ENCODE measurements around the gene R3HDM2.

GRCh38 chr12:57261428-57261865 lies 169.4 kb downstream of the R3HDM2 start:
- TF ChIP-seq EZH2 (IDR thresholded peaks at IDR 0.05; ENCODE audit: borderline replicate concordance, low read length) (no peak), CTCF (conservative IDR thresholded peaks at IDR 0.05 in 1 of 2, IDR thresholded peaks at IDR 0.05 in 1 of 2; ENCODE audit: extremely low read depth in 1 of 2, insufficient read depth in 1 of 2, low read depth in 1 of 2, low read length in 2 of 2) (no peak)

Measured in mammary epithelial cell (primary cell).